Coronary artery (tissue), 2 donors: ENCODE measurements around the gene KMT5B.

Source experiments
- DNase-seq: peaks from one replicate; pipeline ENCODE4 v3.0.0-alpha.2; 2017; ENCODE audit warnings: low spot score
- H3K27ac ChIP-seq, 2 donors: fragments of 200-600 bp; sonication (generic); one replicate each; pipeline ENCODE4 v1.5.1; 2016 to 2019
- H3K4me3 ChIP-seq: fragments of 200-600 bp; sonication (generic); 2 replicates; pipeline ENCODE4 v1.5.1; 2016; ENCODE audit warnings: mild to moderate bottlenecking, moderate library complexity
- TF ChIP-seq, protein P1 (sequence below): fragments of 200-600 bp; sonication (generic); IDR thresholded peaks from one replicate; pipeline ENCODE4 v1.5.1; 2019; ENCODE audit warnings: antibody characterized with exemption

Gene KMT5B

DNA sequence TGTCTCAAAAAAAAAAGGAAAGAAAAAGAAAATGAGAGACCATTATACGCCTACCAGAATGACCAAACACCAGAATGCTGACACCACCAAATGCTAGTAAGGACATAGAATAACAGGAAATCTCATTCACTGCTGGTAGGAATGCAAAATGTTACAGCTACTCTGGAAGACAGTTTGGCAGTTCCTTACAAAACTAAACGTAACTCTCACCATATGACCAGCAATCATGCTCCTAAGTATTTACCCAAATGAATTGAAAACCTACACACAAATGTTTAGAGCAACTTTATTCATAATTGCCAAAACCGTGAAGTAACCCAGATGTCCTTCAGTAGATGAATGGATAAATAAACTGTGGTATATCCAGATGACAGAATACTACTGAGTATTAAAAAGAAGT lies 99.1 kb downstream of the KMT5B start:
- H3K27ac ChIP-seq = peak overlapping the region; percentile 20 to 49
- H3K4me3 ChIP-seq = no peak overlapping the region
- DNase-seq = no peak
- TF ChIP-seq, protein P1, sequence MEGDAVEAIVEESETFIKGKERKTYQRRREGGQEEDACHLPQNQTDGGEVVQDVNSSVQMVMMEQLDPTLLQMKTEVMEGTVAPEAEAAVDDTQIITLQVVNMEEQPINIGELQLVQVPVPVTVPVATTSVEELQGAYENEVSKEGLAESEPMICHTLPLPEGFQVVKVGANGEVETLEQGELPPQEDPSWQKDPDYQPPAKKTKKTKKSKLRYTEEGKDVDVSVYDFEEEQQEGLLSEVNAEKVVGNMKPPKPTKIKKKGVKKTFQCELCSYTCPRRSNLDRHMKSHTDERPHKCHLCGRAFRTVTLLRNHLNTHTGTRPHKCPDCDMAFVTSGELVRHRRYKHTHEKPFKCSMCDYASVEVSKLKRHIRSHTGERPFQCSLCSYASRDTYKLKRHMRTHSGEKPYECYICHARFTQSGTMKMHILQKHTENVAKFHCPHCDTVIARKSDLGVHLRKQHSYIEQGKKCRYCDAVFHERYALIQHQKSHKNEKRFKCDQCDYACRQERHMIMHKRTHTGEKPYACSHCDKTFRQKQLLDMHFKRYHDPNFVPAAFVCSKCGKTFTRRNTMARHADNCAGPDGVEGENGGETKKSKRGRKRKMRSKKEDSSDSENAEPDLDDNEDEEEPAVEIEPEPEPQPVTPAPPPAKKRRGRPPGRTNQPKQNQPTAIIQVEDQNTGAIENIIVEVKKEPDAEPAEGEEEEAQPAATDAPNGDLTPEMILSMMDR = no peak

DNA sequence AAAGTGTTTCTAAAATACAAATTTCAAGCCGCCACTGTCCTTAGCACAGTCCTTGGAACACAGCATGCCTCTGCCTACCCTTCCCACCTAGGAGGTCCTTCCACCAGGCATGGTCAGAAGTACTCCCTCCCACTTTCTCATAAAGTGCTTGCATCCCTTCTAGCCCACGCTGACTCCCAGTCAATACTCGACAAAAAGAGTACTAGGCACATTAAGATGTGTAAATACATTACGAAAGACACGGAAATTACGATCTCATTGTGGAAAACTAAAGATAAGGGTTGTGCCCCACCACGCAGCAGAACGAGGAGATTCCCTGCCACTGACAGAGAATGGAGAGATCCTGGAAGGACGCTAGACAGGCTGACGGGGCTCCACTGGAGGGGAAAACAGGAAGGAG lies 105.4 kb downstream of the KMT5B start:
- TF ChIP-seq, protein P1 = no peak

DNA sequence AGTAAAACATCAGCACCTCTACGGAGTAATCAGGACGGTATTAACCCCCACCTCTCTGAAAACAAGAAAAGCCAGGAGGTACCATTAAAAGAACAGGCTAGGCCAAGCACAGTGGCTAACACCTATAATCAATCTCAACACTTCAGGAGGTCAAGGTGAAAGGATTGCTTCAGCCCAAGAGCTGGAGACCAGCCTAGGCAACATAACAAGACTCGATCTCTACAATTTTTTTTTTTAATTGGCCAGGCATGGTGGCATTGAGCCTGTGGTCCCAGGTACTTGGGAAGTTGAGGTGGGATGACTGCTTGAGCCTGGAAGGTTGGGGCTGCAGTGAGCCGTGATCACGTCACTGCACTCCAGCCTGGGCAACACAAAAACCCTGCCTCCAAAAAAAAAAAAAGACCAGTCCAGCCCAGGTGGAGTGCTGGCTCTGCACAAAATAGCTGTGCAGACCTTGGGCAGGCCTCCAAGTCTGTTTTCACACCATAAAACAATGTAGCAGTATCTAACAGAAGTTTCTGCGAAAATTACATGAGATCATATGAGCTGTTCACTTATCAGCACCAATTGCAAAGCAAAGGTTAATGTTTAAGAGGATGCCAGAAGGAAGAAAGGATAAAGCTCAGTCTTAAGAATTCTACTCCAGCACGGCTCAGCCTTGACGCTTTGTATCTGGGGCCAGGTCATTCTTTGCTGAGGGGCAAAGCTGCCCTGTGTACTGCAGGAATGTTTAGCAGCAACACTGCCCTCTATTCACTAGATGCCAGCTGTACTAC lies 106.7 kb downstream of the KMT5B start:
- DNase-seq = no peak
- H3K27ac ChIP-seq = no peak overlapping the region
- TF ChIP-seq, protein P1 = no peak
- H3K4me3 ChIP-seq = no peak overlapping the region

More for the DNA sequence above, 105.4 kb downstream of the KMT5B start:
- no peak for DNase-seq
- Histone ChIP-seq H3K4me3 (no peak overlapping the region), H3K27ac (no peak overlapping the region)
